ENCODE measurements around the gene BTNL9. TPM values are rescaled to one million over a fixed set of nuclear protein-coding genes. Genes with fewer than 3 reads are reported as not detected.

Gene BTNL9
- polyA plus RNA-seq, 1 donor from 2014 or later = 13.9 TPM

DNA sequence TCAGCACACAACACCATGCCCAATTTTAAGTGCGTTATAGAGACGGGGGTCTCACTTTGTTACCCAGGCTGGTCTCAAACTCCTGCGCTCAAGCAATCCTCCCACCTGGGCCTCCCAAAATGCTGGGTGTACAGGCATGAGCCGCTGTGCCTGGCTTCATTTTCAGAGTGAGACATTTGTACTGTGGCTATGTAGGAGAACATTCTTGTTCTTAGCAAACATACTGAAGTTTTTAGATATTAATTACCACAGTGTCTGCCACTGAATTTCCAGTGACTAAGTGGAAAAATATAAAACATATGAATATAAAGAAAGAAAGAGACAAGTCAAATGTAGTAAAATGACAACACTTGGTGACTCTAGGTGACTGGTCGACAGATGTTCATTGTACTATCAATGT lies 20.9 kb downstream of the BTNL9 start:
- H2AFZ ChIP-seq (ENCODE audit: low read depth, low read length) = no peak overlapping the region
- no peaks in the 10 kb centered on the region for H3K9me2 ChIP-seq (ENCODE audit: insufficient read depth, low read length)
- H3K36me3 ChIP-seq (ENCODE audit: insufficient read depth, low read length) = no peaks in the 10 kb centered on the region
- no peak overlapping the region for H3K9ac ChIP-seq (ENCODE audit: low read length)
- no peak for TF ChIP-seq RAD21 (conservative IDR thresholded peaks at IDR 0.05)
- TF ChIP-seq EZH2 (IDR thresholded peaks at IDR 0.05; ENCODE audit: borderline replicate concordance, insufficient read depth, low read length, poor library complexity, severe bottlenecking) = no peak
- TF ChIP-seq EP300 (conservative IDR thresholded peaks at IDR 0.05; ENCODE audit: poor library complexity, severe bottlenecking) = no peak
- TF ChIP-seq TAF1 (IDR thresholded peaks at IDR 0.05; ENCODE audit: low read depth) = no peak
- TF ChIP-seq, protein P1, sequence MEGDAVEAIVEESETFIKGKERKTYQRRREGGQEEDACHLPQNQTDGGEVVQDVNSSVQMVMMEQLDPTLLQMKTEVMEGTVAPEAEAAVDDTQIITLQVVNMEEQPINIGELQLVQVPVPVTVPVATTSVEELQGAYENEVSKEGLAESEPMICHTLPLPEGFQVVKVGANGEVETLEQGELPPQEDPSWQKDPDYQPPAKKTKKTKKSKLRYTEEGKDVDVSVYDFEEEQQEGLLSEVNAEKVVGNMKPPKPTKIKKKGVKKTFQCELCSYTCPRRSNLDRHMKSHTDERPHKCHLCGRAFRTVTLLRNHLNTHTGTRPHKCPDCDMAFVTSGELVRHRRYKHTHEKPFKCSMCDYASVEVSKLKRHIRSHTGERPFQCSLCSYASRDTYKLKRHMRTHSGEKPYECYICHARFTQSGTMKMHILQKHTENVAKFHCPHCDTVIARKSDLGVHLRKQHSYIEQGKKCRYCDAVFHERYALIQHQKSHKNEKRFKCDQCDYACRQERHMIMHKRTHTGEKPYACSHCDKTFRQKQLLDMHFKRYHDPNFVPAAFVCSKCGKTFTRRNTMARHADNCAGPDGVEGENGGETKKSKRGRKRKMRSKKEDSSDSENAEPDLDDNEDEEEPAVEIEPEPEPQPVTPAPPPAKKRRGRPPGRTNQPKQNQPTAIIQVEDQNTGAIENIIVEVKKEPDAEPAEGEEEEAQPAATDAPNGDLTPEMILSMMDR (IDR thresholded peaks at IDR 0.05; ENCODE audit: poor library complexity, severe bottlenecking) = no peak
- TF ChIP-seq, protein P2, sequence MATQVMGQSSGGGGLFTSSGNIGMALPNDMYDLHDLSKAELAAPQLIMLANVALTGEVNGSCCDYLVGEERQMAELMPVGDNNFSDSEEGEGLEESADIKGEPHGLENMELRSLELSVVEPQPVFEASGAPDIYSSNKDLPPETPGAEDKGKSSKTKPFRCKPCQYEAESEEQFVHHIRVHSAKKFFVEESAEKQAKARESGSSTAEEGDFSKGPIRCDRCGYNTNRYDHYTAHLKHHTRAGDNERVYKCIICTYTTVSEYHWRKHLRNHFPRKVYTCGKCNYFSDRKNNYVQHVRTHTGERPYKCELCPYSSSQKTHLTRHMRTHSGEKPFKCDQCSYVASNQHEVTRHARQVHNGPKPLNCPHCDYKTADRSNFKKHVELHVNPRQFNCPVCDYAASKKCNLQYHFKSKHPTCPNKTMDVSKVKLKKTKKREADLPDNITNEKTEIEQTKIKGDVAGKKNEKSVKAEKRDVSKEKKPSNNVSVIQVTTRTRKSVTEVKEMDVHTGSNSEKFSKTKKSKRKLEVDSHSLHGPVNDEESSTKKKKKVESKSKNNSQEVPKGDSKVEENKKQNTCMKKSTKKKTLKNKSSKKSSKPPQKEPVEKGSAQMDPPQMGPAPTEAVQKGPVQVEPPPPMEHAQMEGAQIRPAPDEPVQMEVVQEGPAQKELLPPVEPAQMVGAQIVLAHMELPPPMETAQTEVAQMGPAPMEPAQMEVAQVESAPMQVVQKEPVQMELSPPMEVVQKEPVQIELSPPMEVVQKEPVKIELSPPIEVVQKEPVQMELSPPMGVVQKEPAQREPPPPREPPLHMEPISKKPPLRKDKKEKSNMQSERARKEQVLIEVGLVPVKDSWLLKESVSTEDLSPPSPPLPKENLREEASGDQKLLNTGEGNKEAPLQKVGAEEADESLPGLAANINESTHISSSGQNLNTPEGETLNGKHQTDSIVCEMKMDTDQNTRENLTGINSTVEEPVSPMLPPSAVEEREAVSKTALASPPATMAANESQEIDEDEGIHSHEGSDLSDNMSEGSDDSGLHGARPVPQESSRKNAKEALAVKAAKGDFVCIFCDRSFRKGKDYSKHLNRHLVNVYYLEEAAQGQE (IDR thresholded peaks at IDR 0.05; ENCODE audit: borderline replicate concordance) = no peak
- no peak for TF ChIP-seq SMC3 (conservative IDR thresholded peaks at IDR 0.05; ENCODE audit: poor library complexity)
- no peak for TF ChIP-seq MXI1 (conservative IDR thresholded peaks at IDR 0.05; ENCODE audit: poor library complexity, severe bottlenecking)
- no peak for TF ChIP-seq POLR2AphosphoS5 (IDR thresholded peaks at IDR 0.05)
- H3K79me2 ChIP-seq (replicated peaks; ENCODE audit: insufficient read depth, low read length) = no peaks in the 10 kb centered on the region
- peaks cover 68% of the 10 kb centered on the region for H3K27me3 ChIP-seq (ENCODE audit: insufficient read depth, low read depth, low read length)
- no peak overlapping the region for H3K4me3 ChIP-seq (ENCODE audit: low read length)
- H3K4me2 ChIP-seq (ENCODE audit: low read length) = no peak overlapping the region
- no peaks in the 10 kb centered on the region for H3F3A ChIP-seq (ENCODE audit: insufficient read depth, low read length, poor library complexity, severe bottlenecking)
- no peaks in the 10 kb centered on the region for H4K20me1 ChIP-seq (ENCODE audit: insufficient read depth)
- H3K27ac ChIP-seq (ENCODE audit: low read length) = no peak overlapping the region
- no peaks in the 10 kb centered on the region for H3K9me3 ChIP-seq (ENCODE audit: low read length)

DNA sequence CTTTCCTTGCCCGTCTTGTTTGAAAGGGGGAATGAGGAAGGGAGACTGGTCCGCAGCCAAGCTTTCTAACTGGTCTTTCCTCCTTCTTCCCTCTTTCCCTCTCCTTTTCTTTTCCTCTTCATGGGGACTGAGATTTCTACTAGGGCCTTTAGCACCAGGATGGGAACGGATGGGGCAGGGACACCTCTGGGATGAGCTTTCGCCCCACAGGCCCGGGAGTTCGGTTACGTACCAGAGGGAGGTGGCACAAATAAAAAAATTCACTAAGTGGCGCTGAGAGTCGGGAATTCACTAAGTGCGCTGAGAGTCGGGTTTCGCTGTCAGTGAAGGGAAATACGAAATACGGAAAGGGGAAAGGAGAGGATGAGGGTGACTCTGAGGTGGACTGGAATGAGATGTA lies 21.6 kb downstream of the BTNL9 start:
- Histone ChIP-seq H3K9me3 (ENCODE audit: low read length) (no peaks in the 10 kb centered on the region), H3F3A (ENCODE audit: insufficient read depth, low read length, poor library complexity, severe bottlenecking) (no peaks in the 10 kb centered on the region), H3K9me2 (ENCODE audit: insufficient read depth, low read length) (no peaks in the 10 kb centered on the region), H2AFZ (ENCODE audit: low read depth, low read length) (no peak overlapping the region), H3K4me3 (ENCODE audit: low read length) (no peak overlapping the region), H3K9ac (ENCODE audit: low read length) (no peak overlapping the region), H3K36me3 (ENCODE audit: insufficient read depth, low read length) (no peaks in the 10 kb centered on the region), H3K79me2 (replicated peaks; ENCODE audit: insufficient read depth, low read length) (no peaks in the 10 kb centered on the region), H3K27ac (ENCODE audit: low read length) (no peak overlapping the region), H3K4me2 (ENCODE audit: low read length) (no peak overlapping the region), H3K27me3 (ENCODE audit: insufficient read depth, low read depth, low read length) (peaks cover 61% of the 10 kb centered on the region), H4K20me1 (ENCODE audit: insufficient read depth) (no peaks in the 10 kb centered on the region)
- TF ChIP-seq EP300 (conservative IDR thresholded peaks at IDR 0.05; ENCODE audit: poor library complexity, severe bottlenecking) (no peak), SMC3 (conservative IDR thresholded peaks at IDR 0.05; ENCODE audit: poor library complexity) (no peak), MXI1 (conservative IDR thresholded peaks at IDR 0.05; ENCODE audit: poor library complexity, severe bottlenecking) (no peak)

DNA sequence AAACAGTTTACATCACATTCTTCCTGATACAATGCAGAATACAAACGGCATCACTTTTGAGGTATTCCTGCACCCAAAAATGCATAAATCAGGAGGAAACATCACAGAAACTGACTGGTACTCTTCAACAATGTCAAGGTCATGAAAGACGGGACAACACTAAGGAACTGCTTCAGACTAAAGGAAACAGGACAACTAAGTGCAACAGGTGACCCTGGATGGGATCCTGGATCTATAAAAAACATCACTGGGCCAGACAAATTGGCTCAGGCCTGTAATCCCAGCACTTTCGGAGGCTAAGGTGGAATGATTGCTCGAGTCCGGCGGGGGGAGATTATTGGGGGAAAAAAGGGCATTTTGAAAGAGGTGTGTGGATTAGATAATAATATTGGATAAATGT lies 22.6 kb downstream of the BTNL9 start:
- Histone ChIP-seq H3F3A (ENCODE audit: insufficient read depth, low read length, poor library complexity, severe bottlenecking) (no peaks in the 10 kb centered on the region), H4K20me1 (ENCODE audit: insufficient read depth) (no peaks in the 10 kb centered on the region), H3K27me3 (ENCODE audit: insufficient read depth, low read depth, low read length) (peaks cover 56% of the 10 kb centered on the region), H3K36me3 (ENCODE audit: insufficient read depth, low read length) (no peaks in the 10 kb centered on the region), H3K9me3 (ENCODE audit: low read length) (no peaks in the 10 kb centered on the region), H3K9ac (ENCODE audit: low read length) (no peak overlapping the region), H3K4me2 (ENCODE audit: low read length) (no peak overlapping the region), H2AFZ (ENCODE audit: low read depth, low read length) (no peak overlapping the region), H3K4me3 (ENCODE audit: low read length) (no peak overlapping the region), H3K27ac (ENCODE audit: low read length) (no peak overlapping the region), H3K9me2 (ENCODE audit: insufficient read depth, low read length) (no peaks in the 10 kb centered on the region), H3K79me2 (replicated peaks; ENCODE audit: insufficient read depth, low read length) (no peaks in the 10 kb centered on the region)
- TF ChIP-seq EZH2 (IDR thresholded peaks at IDR 0.05; ENCODE audit: borderline replicate concordance, insufficient read depth, low read length, poor library complexity, severe bottlenecking) (no peak), MXI1 (conservative IDR thresholded peaks at IDR 0.05; ENCODE audit: poor library complexity, severe bottlenecking) (no peak), EP300 (conservative IDR thresholded peaks at IDR 0.05; ENCODE audit: poor library complexity, severe bottlenecking) (no peak), TAF1 (IDR thresholded peaks at IDR 0.05; ENCODE audit: low read depth) (no peak), RAD21 (conservative IDR thresholded peaks at IDR 0.05) (no peak), SMC3 (conservative IDR thresholded peaks at IDR 0.05; ENCODE audit: poor library complexity) (no peak), POLR2AphosphoS5 (IDR thresholded peaks at IDR 0.05) (no peak)
- TF ChIP-seq, protein P2 (IDR thresholded peaks at IDR 0.05; ENCODE audit: borderline replicate concordance) = no peak
- TF ChIP-seq, protein P1 (IDR thresholded peaks at IDR 0.05; ENCODE audit: poor library complexity, severe bottlenecking) = no peak

Data from neural cell (in vitro differentiated cells).